ENCODE measurements around the gene SLF1.

- TF ChIP-seq POLR2AphosphoS5 (IDR thresholded peaks at IDR 0.05; ENCODE audit: low read depth) (no peak), REST (IDR thresholded peaks at IDR 0.05; ENCODE audit: unreplicated experiment) (no peak), EZH2phosphoT487 (IDR thresholded peaks at IDR 0.05; ENCODE audit: unreplicated experiment) (no peak), EZH2 (IDR thresholded peaks at IDR 0.05; ENCODE audit: low read depth, unreplicated experiment) (no peak), JUNB (IDR thresholded peaks at IDR 0.05; ENCODE audit: unreplicated experiment) (no peak), CREB1 (CRISPR knock-in tag; IDR thresholded peaks at IDR 0.05; ENCODE audit: low read depth) (no peak), ZNF331 (CRISPR knock-in tag; IDR thresholded peaks at IDR 0.05; ENCODE audit: low read depth) (no peak)
- TF ChIP-seq, protein P1, sequence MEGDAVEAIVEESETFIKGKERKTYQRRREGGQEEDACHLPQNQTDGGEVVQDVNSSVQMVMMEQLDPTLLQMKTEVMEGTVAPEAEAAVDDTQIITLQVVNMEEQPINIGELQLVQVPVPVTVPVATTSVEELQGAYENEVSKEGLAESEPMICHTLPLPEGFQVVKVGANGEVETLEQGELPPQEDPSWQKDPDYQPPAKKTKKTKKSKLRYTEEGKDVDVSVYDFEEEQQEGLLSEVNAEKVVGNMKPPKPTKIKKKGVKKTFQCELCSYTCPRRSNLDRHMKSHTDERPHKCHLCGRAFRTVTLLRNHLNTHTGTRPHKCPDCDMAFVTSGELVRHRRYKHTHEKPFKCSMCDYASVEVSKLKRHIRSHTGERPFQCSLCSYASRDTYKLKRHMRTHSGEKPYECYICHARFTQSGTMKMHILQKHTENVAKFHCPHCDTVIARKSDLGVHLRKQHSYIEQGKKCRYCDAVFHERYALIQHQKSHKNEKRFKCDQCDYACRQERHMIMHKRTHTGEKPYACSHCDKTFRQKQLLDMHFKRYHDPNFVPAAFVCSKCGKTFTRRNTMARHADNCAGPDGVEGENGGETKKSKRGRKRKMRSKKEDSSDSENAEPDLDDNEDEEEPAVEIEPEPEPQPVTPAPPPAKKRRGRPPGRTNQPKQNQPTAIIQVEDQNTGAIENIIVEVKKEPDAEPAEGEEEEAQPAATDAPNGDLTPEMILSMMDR (conservative IDR thresholded peaks at IDR 0.05; ENCODE audit: low read depth in 2 of 2) = no peak
Observed at GRCh38 chr5:94689908-94690307, 71.4 kb downstream of the SLF1 start.

All from GM23338 (cell line).